Stomach smooth muscle (tissue), 2 donors: ENCODE data around the gene SHROOM1.

Experiments
- H3K27ac ChIP-seq: one replicate; pipeline ENCODE4 v1.7.0; 2013; ENCODE audit warnings: mild to moderate bottlenecking, low read length, inconsistent platforms
- H3K27me3 ChIP-seq, 2 donors: one replicate each; pipeline ENCODE4 v1.7.0; 2013; ENCODE audit warnings: low read length in 2 of 2; ENCODE audit not compliant: insufficient read depth in 2 of 2, control insufficient read depth in 1 of 2
- H3K36me3 ChIP-seq, 2 donors: one replicate each; pipeline ENCODE4 v1.7.0; 2013; ENCODE audit warnings: low read length in 2 of 2; ENCODE audit not compliant: control insufficient read depth in 2 of 2, insufficient read depth in 2 of 2
- H3K4me1 ChIP-seq: one replicate; pipeline ENCODE4 v1.7.0; 2013; ENCODE audit warnings: low read length; ENCODE audit not compliant: control insufficient read depth, insufficient read depth
- H3K4me3 ChIP-seq, 2 donors: one replicate each; pipeline ENCODE4 v1.7.0; 2013; ENCODE audit warnings: low read length in 2 of 2
- H3K9ac ChIP-seq, 2 donors: one replicate each; pipeline ENCODE4 v1.7.0; 2013; ENCODE audit warnings: low read length in 2 of 2, mild to moderate bottlenecking in 1 of 2
- H3K9me3 ChIP-seq, 2 donors: one replicate each; pipeline ENCODE4 v1.7.0; 2013; ENCODE audit warnings: low read length in 2 of 2; ENCODE audit not compliant: control insufficient read depth in 2 of 2
- donor health status: healthy.
- donor health status: Pancreatic carcinoma.

SHROOM1 gene

GRCh38 chr5:132832612-132833011 is 2.2 kb upstream of the SHROOM1 start:
- H3K27ac ChIP-seq = no peak overlapping the region
- H3K9me3 ChIP-seq = no peaks in the 10 kb centered on the region
- H3K4me1 ChIP-seq = peaks cover 14% of the 10 kb centered on the region
- no peak overlapping the region for H3K9ac ChIP-seq
- no peaks in the 10 kb centered on the region for H3K36me3 ChIP-seq
- H3K4me3 ChIP-seq = no peak overlapping the region
- H3K27me3 ChIP-seq = peaks cover 7 to 13% of the 10 kb centered on the region in 2 donors

- Histone ChIP-seq H3K4me3 (peak overlapping the region in 1 of 2 donors; percentile 79), H3K27ac (no peak overlapping the region)
Observed at GRCh38 chr5:132831095-132831860, 831 bp upstream of the SHROOM1 start.

GRCh38 chr5:132829742-132830435 is 558 bp downstream of the SHROOM1 start:
- Histone ChIP-seq H3K4me1 (peaks cover 14% of the 10 kb centered on the region), H3K27me3 (peaks cover 16 to 34% of the 10 kb centered on the region in 2 donors), H3K4me3 (peak overlapping the region; percentile 66 to 79), H3K27ac (no peak overlapping the region), H3K36me3 (no peaks in the 10 kb centered on the region), H3K9me3 (no peaks in the 10 kb centered on the region), H3K9ac (peak overlapping the region; percentile 64 to 66)

More at GRCh38 chr5:132831095-132831860, 831 bp upstream of the SHROOM1 start:
- no peaks in the 10 kb centered on the region for H3K36me3 ChIP-seq
- H3K9me3 ChIP-seq = no peaks in the 10 kb centered on the region
- H3K27me3 ChIP-seq = peaks cover 14 to 20% of the 10 kb centered on the region in 2 donors
- peak overlapping the region in 1 of 2 donors; percentile 53 for H3K9ac ChIP-seq
- peaks cover 14% of the 10 kb centered on the region for H3K4me1 ChIP-seq

GRCh38 chr5:132828846-132829494 is 1.5 kb downstream of the SHROOM1 start:
- Histone ChIP-seq H3K4me1 (peaks cover 14% of the 10 kb centered on the region), H3K27me3 (peaks cover 21 to 38% of the 10 kb centered on the region in 2 donors), H3K36me3 (no peaks in the 10 kb centered on the region), H3K9ac (no peak overlapping the region), H3K9me3 (no peaks in the 10 kb centered on the region), H3K27ac (no peak overlapping the region), H3K4me3 (peak overlapping the region in 1 of 2 donors; percentile 79)

GRCh38 chr5:132827943-132828673 is 2.3 kb downstream of the SHROOM1 start:
- peaks cover 21 to 38% of the 10 kb centered on the region in 2 donors for H3K27me3 ChIP-seq
- H3K4me3 ChIP-seq = no peak overlapping the region
- no peak overlapping the region for H3K27ac ChIP-seq
- H3K9me3 ChIP-seq = no peaks in the 10 kb centered on the region
- no peaks in the 10 kb centered on the region for H3K36me3 ChIP-seq
- peaks cover 18% of the 10 kb centered on the region for H3K4me1 ChIP-seq
- H3K9ac ChIP-seq = no peak overlapping the region

GRCh38 chr5:132826424-132827082 is 3.9 kb downstream of the SHROOM1 start:
- Histone ChIP-seq H3K4me3 (no peak overlapping the region), H3K9ac (no peak overlapping the region), H3K4me1 (peaks cover 24% of the 10 kb centered on the region), H3K9me3 (no peaks in the 10 kb centered on the region), H3K36me3 (no peaks in the 10 kb centered on the region), H3K27ac (no peak overlapping the region), H3K27me3 (peaks cover 21 to 40% of the 10 kb centered on the region in 2 donors)

- Histone ChIP-seq H3K9ac (no peak overlapping the region), H3K27me3 (peaks cover 21 to 36% of the 10 kb centered on the region in 2 donors), H3K4me3 (no peak overlapping the region), H3K9me3 (no peaks in the 10 kb centered on the region), H3K36me3 (no peaks in the 10 kb centered on the region), H3K4me1 (peaks cover 23% of the 10 kb centered on the region), H3K27ac (no peak overlapping the region)
Observed at GRCh38 chr5:132825834-132826391, 4.5 kb downstream of the SHROOM1 start.

- Histone ChIP-seq H3K27ac (no peak overlapping the region), H3K9me3 (no peaks in the 10 kb centered on the region), H3K27me3 (peaks cover 21 to 38% of the 10 kb centered on the region in 2 donors), H3K9ac (no peak overlapping the region), H3K4me1 (peaks cover 18% of the 10 kb centered on the region), H3K4me3 (no peak overlapping the region), H3K36me3 (no peaks in the 10 kb centered on the region)
Observed at GRCh38 chr5:132825033-132825833, 5.2 kb downstream of the SHROOM1 start.

- Histone ChIP-seq H3K9me3 (no peaks in the 10 kb centered on the region), H3K4me1 (peaks cover 14% of the 10 kb centered on the region), H3K27ac (no peak overlapping the region), H3K4me3 (no peak overlapping the region), H3K9ac (no peak overlapping the region), H3K36me3 (no peaks in the 10 kb centered on the region), H3K27me3 (peaks cover 21 to 40% of the 10 kb centered on the region in 2 donors)
Observed at GRCh38 chr5:132824426-132824825, 6.0 kb downstream of the SHROOM1 start.
